Panc1 (cell line): ENCODE results near the gene PCNT. TPM values are rescaled to one million over a fixed set of nuclear protein-coding genes. Genes with fewer than 3 reads are reported as not detected.

Source experiments
- ATAC-seq: fragments of 200-7000 bp; cut with Tn5 transposase; 2 replicates; pipeline ENCODE4 v1.9.1; 2020; ENCODE audit warnings: mild to moderate bottlenecking, moderate library complexity
- BruUV-seq: library from RNA; stranded (reverse); fragments of 400-500 nt; replicated peaks from 2 replicates; lab custom pipeline; 2021; lab: Mats Ljungman, UMichigan
- CTCF ChIA-PET: fragments of 300-600 bp; sonication (Branson Sonifier 250); formaldehyde crosslinking; loops from one replicate; lab custom pipeline; 2022; ENCODE audit warnings: antibody characterized with exemption; lab: Charles Lee
- POLR2A ChIA-PET: fragments of 300-600 bp; sonication (Branson Sonifier 250); formaldehyde crosslinking; loops from one replicate; lab custom pipeline; 2022; ENCODE audit warnings: antibody characterized with exemption; lab: Charles Lee
- DNase-seq: peaks from one replicate; pipeline ENCODE4 v3.0.0-alpha.2; 2010; ENCODE audit warnings: low read depth, low spot score
- H3K27ac ChIP-seq: 2 replicates; pipeline ENCODE4 v1.5.1; 2011; ENCODE audit warnings: mild to moderate bottlenecking, low read length, inconsistent platforms
- H3K27me3 ChIP-seq: fragments of 200-500 bp; sonication (Bioruptor generic); 2 replicates; pipeline ENCODE4 v1.6.0; 2014; ENCODE audit warnings: low read length, inconsistent platforms; ENCODE audit not compliant: control insufficient read depth, insufficient read depth
- H3K36me3 ChIP-seq: fragments of 200-500 bp; sonication (Bioruptor generic); 2 replicates; pipeline ENCODE4 v1.5.1; 2014; ENCODE audit warnings: inconsistent platforms, mild to moderate bottlenecking, low read length, moderate library complexity; ENCODE audit not compliant: control insufficient read depth, insufficient read depth
- H3K4me1 ChIP-seq: 2 replicates; pipeline ENCODE4 v1.5.1; 2011; ENCODE audit warnings: inconsistent platforms, mild to moderate bottlenecking, low read length, moderate library complexity; ENCODE audit not compliant: control insufficient read depth, insufficient read depth
- H3K4me3 ChIP-seq, 2 experiments: 2 replicates each; pipeline ENCODE4 v1.5.1; 2011 to 2012; ENCODE audit warnings: low read depth in 2 of 2, low read length in 2 of 2, mild to moderate bottlenecking in 2 of 2, inconsistent platforms in 1 of 2, moderate library complexity in 1 of 2
- H3K9me3 ChIP-seq: fragments of 200-500 bp; sonication (Bioruptor generic); 2 replicates; pipeline ENCODE4 v1.5.1; 2014; ENCODE audit warnings: low read depth, mild to moderate bottlenecking, inconsistent platforms, low read length, moderate library complexity; ENCODE audit not compliant: control insufficient read depth, insufficient read depth
- CTCF ChIP-seq: fragments of 450-650 bp; IDR thresholded peaks from 2 replicates; pipeline ENCODE4 v1.5.1; 2017; ENCODE audit warnings: mild to moderate bottlenecking
- POLR2AphosphoS5 ChIP-seq: IDR thresholded peaks from 2 replicates; pipeline ENCODE4 v1.6.1; 2012; ENCODE audit warnings: mild to moderate bottlenecking, low read depth, low read length, moderate library complexity
- REST ChIP-seq, 2 experiments: IDR thresholded peaks; 2 replicates each; pipeline ENCODE4 v1.6.1; 2011 to 2012; ENCODE audit warnings: low read depth in 2 of 2, control low read depth in 1 of 2, low read length in 1 of 2, mild to moderate bottlenecking in 1 of 2, moderate library complexity in 1 of 2; ENCODE audit not compliant: insufficient read depth in 1 of 2
- SIN3A ChIP-seq: IDR thresholded peaks from 2 replicates; pipeline ENCODE4 v1.6.1; 2012; ENCODE audit warnings: low read depth, mild to moderate bottlenecking, low read length, moderate library complexity, borderline replicate concordance; ENCODE audit not compliant: insufficient read depth
- TCF7L2 ChIP-seq: IDR thresholded peaks from 2 replicates; pipeline ENCODE4 v1.6.1; 2011; ENCODE audit warnings: mild to moderate bottlenecking, low read depth, low read length, inconsistent platforms
- in situ Hi-C: cut with HindIII; loops from 2 replicates; pipeline ENCODE4 v1.10.0; 2016; ENCODE audit warnings: low sequenced_read_pairs, low pct_unique_long_range_greater_than_20kb
- intact Hi-C: fragments of 100-400 bp; cut with micrococcal nuclease; formaldehyde crosslinking; loops from one replicate; pipeline ENCODE4 v1.10.0; 2022; ENCODE audit not compliant: unreplicated experiment
- total RNA-seq: library from RNA; stranded (reverse); gene quantifications from one replicate; pipeline ENCODE4 v1.2.1, GENCODE V29; 2021; ENCODE audit not compliant: unreplicated experiment

PCNT gene
- total RNA-seq, 1 experiment from 2014 or later = 44.3 TPM

DNA sequence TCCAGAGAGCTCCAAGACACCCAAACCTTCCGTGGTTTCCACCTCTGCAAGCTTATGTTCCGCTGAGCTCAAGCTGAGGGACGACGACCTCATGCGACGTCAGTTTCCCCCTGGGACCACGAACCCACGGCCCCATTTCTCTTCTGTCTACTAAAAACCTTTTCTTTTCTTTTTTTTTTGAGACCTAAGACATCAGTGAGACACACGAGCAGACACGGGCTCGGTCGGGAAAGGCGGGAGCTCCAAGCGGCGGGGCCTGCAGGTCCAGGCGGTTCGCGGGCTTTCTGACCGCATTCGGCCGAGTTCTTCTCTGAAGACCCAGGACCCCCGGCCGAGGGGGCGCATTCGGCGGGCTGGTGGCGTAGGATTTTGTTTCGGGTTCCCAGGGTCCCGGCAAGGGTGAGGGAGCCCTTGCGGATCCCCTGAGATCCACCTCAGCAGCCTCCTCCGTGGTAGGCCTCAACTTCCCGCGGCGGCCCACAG lies 688 bp upstream of the PCNT start:
- no TSS peak for BruUV-seq
- peaks cover 24% of the 10 kb centered on the region for H3K4me1 ChIP-seq
- DNase-seq = no peak
- H3K4me3 ChIP-seq = peak overlapping the region; percentile 73 to 82
- POLR2A ChIA-PET = interaction anchor here (0.6 kb wide), 1 partner anchor 82 kb away, joined by 3 read pairs; no protein-coding TSS in a partner anchor
- intact Hi-C loops = no loop called here
- no peak for TF ChIP-seq REST (IDR thresholded peaks at IDR 0.05; ENCODE audit: insufficient read depth in 1 of 2, low read depth in 2 of 2, low read length in 1 of 2)
- TF ChIP-seq SIN3A = no peak
- TF ChIP-seq CTCF = no peak
- TF ChIP-seq POLR2AphosphoS5 = no peak
- no peak for TF ChIP-seq TCF7L2
- H3K27ac ChIP-seq = peak overlapping the region; percentile 89
- H3K36me3 ChIP-seq = no peaks in the 10 kb centered on the region; the same call in 1 of the 2 replicates
- CTCF ChIA-PET = no interaction called here
- H3K9me3 ChIP-seq = no peaks in the 10 kb centered on the region
- no peaks in the 10 kb centered on the region for H3K27me3 ChIP-seq
- no peak for ATAC-seq
- in situ Hi-C loops = no loop called here

- Histone ChIP-seq H3K4me1 (peaks cover 21% of the 10 kb centered on the region), H3K4me3 (peak overlapping the region; percentile 74 to 82), H3K27ac (peak overlapping the region; percentile 88), H3K36me3 (no peaks in the 10 kb centered on the region; the same call in 1 of the 2 replicates), H3K9me3 (no peaks in the 10 kb centered on the region), H3K27me3 (no peaks in the 10 kb centered on the region)
- BruUV-seq = no TSS peak
- in situ Hi-C loops (no loop called here), intact Hi-C loops (no loop called here)
- TF ChIP-seq TCF7L2 (no peak), REST (IDR thresholded peaks at IDR 0.05; ENCODE audit: insufficient read depth in 1 of 2, low read depth in 2 of 2, low read length in 1 of 2) (no peak), POLR2AphosphoS5 (no peak), CTCF (no peak), SIN3A (peak; percentile 78; the same call in 1 of the 2 replicates)
- ATAC-seq (peak; percentile 86), DNase-seq (no peak)
- ChIA-PET POLR2A (no interaction called here), CTCF (interaction anchor here (0.6 kb wide), 3 partner anchors 98 to 355 kb away, joined by 4 to 6 read pairs (median 4); no protein-coding TSS in a partner anchor)
Observed at GRCh38 chr21:46324390-46325072, 575 bp downstream of the PCNT start.
